Measurements from ENCODE around the gene TSPY10. TPM values are rescaled to one million over a fixed set of nuclear protein-coding genes. Genes with fewer than 3 reads are reported as not detected.
A peak's percentile ranks its signal among the peaks of the same experiment; 100 is the strongest.
"Not testable (repeated sequence)": the region's sequence is repeated elsewhere in the genome, so short reads cannot be mapped to it uniquely, and the experiment has no call there.

TSPY10 gene
- not detected for total RNA-seq

GRCh38 chrY:9527580-9527979, at the start of gene TSPY10:
Gene TSPY10 (plus strand): TSS chrY:9527880. CDS start chrY:9527926, 46 bp downstream.
- DNase-seq (ENCODE audit: low spot score in 2 of 2); H3K4me3 ChIP-seq (ENCODE audit: low read depth, poor library complexity, severe bottlenecking); intact Hi-C loops (cut with DNase I; ENCODE audit: low total_unique reads): not testable (repeated sequence)
- WGBS, 2 donors: no CpG with 5 or more reads among the region's 26 CpGs

GRCh38 chrY:9486967-9487366, 40.7 kb upstream of the TSPY10 start, which contains the start of gene TSPY9:
Gene TSPY9 (plus strand): TSS chrY:9487267. CDS start chrY:9487313, 46 bp downstream.
- WGBS, 2 donors: no CpG with 5 or more reads among the region's 26 CpGs
- DNase-seq (ENCODE audit: low spot score in 2 of 2); H3K4me3 ChIP-seq (ENCODE audit: low read depth, poor library complexity, severe bottlenecking); intact Hi-C loops (cut with DNase I; ENCODE audit: low total_unique reads): not testable (repeated sequence)

- peak in 1 of 2 donors; percentile 12 for DNase-seq (ENCODE audit: low spot score in 2 of 2)
Observed at GRCh38 chrY:9504396-9504795, 23.3 kb upstream of the TSPY10 start.

GRCh38 chrY:9516287-9516686, 11.4 kb upstream of the TSPY10 start:
- DNase-seq (ENCODE audit: low spot score in 2 of 2); H3K4me3 ChIP-seq (ENCODE audit: low read depth, poor library complexity, severe bottlenecking); intact Hi-C loops (cut with DNase I; ENCODE audit: low total_unique reads): not testable (repeated sequence)
- WGBS, 2 donors: 84% methylated on average over 5 of the region's 12 CpGs; no CpG with 5 or more reads in 1 of the 2 donors

More at GRCh38 chrY:9504396-9504795, 23.3 kb upstream of the TSPY10 start:
- WGBS, 2 donors: 69% methylated on average over 2 of the region's 6 CpGs; no CpG with 5 or more reads in 1 of the 2 donors
- intact Hi-C loops (cut with DNase I; ENCODE audit: low total_unique reads); H3K4me3 ChIP-seq (ENCODE audit: low read depth, poor library complexity, severe bottlenecking): not testable (repeated sequence)

Other genes starting within 250 kb of the TSPY10 start
- not detected for gene TSPY4, start 190.4 kb upstream of the TSPY10 start, total RNA-seq
- not detected for gene TSPY8, start 170.1 kb upstream of the TSPY10 start, total RNA-seq
- gene TSPY3, start 129.5 kb upstream of the TSPY10 start, total RNA-seq: not detected
- gene TSPY1, start 60.9 kb upstream of the TSPY10 start, total RNA-seq: not detected
- not detected for gene TSPY9, start 40.6 kb upstream of the TSPY10 start, total RNA-seq

All from lower leg skin (tissue), 4 donors.